ENCODE results near the gene GALNT8. TPM values are rescaled to one million over a fixed set of nuclear protein-coding genes. Genes with fewer than 3 reads are reported as not detected.

Gene GALNT8
- total RNA-seq, 1 experiment from 2014 or later = not detected

GRCh38 chr12:4807813-4808212 lies 87.6 kb downstream of the GALNT8 start:
- TF ChIP-seq, protein P1, sequence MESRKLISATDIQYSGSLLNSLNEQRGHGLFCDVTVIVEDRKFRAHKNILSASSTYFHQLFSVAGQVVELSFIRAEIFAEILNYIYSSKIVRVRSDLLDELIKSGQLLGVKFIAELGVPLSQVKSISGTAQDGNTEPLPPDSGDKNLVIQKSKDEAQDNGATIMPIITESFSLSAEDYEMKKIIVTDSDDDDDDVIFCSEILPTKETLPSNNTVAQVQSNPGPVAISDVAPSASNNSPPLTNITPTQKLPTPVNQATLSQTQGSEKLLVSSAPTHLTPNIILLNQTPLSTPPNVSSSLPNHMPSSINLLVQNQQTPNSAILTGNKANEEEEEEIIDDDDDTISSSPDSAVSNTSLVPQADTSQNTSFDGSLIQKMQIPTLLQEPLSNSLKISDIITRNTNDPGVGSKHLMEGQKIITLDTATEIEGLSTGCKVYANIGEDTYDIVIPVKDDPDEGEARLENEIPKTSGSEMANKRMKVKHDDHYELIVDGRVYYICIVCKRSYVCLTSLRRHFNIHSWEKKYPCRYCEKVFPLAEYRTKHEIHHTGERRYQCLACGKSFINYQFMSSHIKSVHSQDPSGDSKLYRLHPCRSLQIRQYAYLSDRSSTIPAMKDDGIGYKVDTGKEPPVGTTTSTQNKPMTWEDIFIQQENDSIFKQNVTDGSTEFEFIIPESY (IDR thresholded peaks at IDR 0.05; ENCODE audit: extremely low read depth, insufficient replicate concordance, low read length) = no peak
- no peak for TF ChIP-seq CBX3 (IDR thresholded peaks at IDR 0.05; ENCODE audit: low read depth)
- no peak for TF ChIP-seq SIN3A (IDR thresholded peaks at IDR 0.05; ENCODE audit: low read depth)
- TF ChIP-seq CEBPB (IDR thresholded peaks at IDR 0.05; ENCODE audit: low read depth) = no peak
- TF ChIP-seq MAX (IDR thresholded peaks at IDR 0.05) = no peak
- no peak for TF ChIP-seq POLR2AphosphoS5 (IDR thresholded peaks at IDR 0.05; ENCODE audit: low read depth, low read length)
- no peak for TF ChIP-seq FOSL1 (IDR thresholded peaks at IDR 0.05; ENCODE audit: low read depth)
- TF ChIP-seq ZFX (IDR thresholded peaks at IDR 0.05) = no peak
- TF ChIP-seq ELF1 (IDR thresholded peaks at IDR 0.05; ENCODE audit: borderline replicate concordance, low read depth) = no peak
- TF ChIP-seq YY1 (IDR thresholded peaks at IDR 0.05; ENCODE audit: extremely low read depth, insufficient replicate concordance, low read depth, low read length) = no peak
- no peak for TF ChIP-seq SRF (IDR thresholded peaks at IDR 0.05; ENCODE audit: low read depth)
- no peak for TF ChIP-seq REST (IDR thresholded peaks at IDR 0.05; ENCODE audit: low read depth)
- TF ChIP-seq POLR2A (IDR thresholded peaks at IDR 0.05; ENCODE audit: borderline replicate concordance, extremely low read depth, insufficient read depth, insufficient read length) = no peak
- no peak for TF ChIP-seq JUND (IDR thresholded peaks at IDR 0.05)
- Histone ChIP-seq H3K27ac (ENCODE audit: low read depth, low read length) (no peak overlapping the region), H3K4me3 (replicated peaks in 1 of 2; ENCODE audit: low read depth in 1 of 2, low read length in 2 of 2) (no peak overlapping the region), H3K4me2 (ENCODE audit: low read length) (no peak overlapping the region), H3K9ac (ENCODE audit: low read length) (no peak overlapping the region), H3K36me3 (ENCODE audit: control insufficient read depth in 1 of 2, insufficient read depth in 2 of 2, low read length in 2 of 2) (no peaks in the 10 kb centered on the region), H3K27me3 (ENCODE audit: insufficient read depth, low read length) (peaks cover 54% of the 10 kb centered on the region), H3K4me1 (ENCODE audit: control insufficient read depth in 1 of 2, insufficient read depth in 2 of 2, low read length in 2 of 2) (no peaks in the 10 kb centered on the region), H3K79me2 (ENCODE audit: insufficient read depth, low read length) (no peaks in the 10 kb centered on the region), H2AFZ (ENCODE audit: low read depth, low read length, poor library complexity, severe bottlenecking) (no peak overlapping the region), H3K9me2 (ENCODE audit: insufficient read depth) (no peaks in the 10 kb centered on the region), H3K9me3 (ENCODE audit: control insufficient read depth in 1 of 2, insufficient read depth in 1 of 2, low read depth in 1 of 2, low read length in 2 of 2) (no peaks in the 10 kb centered on the region), H4K20me1 (ENCODE audit: insufficient read depth) (no peaks in the 10 kb centered on the region)
- DNase-seq (ENCODE audit: low read depth, low spot score) (no peak), ATAC-seq (no peak)
- ChIA-PET RAD21 (ENCODE audit: low non-redundant PET in 1 of 2, low total read pairs in 2 of 2, uncharacterized antibody in 2 of 2, unreplicated experiment in 2 of 2) (no interaction called here), CTCF (no interaction called here), POLR2A (no interaction called here)
- intact Hi-C loops (cut with micrococcal nuclease) = no loop called here
- BruUV-seq (replicated peaks) = no TSS peak

All from HCT116 (cell line).